Stimulated activated CD8-positive, alpha-beta memory T cell treated with anti-CD3 and anti-CD28 coated beads, Interleukin-12 subunit alpha, Interleukin-12 subunit beta, amount 100 ng/mL, for 24 hours (primary cell): ENCODE measurements around the gene RECQL.

Source experiments
- DNase-seq: peaks from one replicate; pipeline ENCODE4 v3.0.0-alpha.2; 2020; ENCODE audit errors: extremely low read depth

Gene RECQL

GRCh38 chr12:21501258-21502163, at the start of gene RECQL, which contains the start of gene GOLT1B:
Gene RECQL, minus strand, starts transcription at chr12:21501635. Its CDS starts 2,065 bp downstream, at chr12:21499570.
Gene GOLT1B, plus strand, starts transcription at chr12:21501789. Its CDS starts 135 bp downstream, at chr12:21501924.
- peak; percentile 74 for DNase-seq

- no peak for DNase-seq
These were observed 46.0 kb upstream of the RECQL start for GRCh38 chr12:21547437-21547836.

GRCh38 chr12:21546716-21547115, 45.3 kb upstream of the RECQL start:
- DNase-seq = no peak

GRCh38 chr12:21545557-21545956, 44.1 kb upstream of the RECQL start:
- DNase-seq = no peak

GRCh38 chr12:21543151-21543550, 41.7 kb upstream of the RECQL start:
- no peak for DNase-seq

- DNase-seq = no peak
These were observed 41.0 kb upstream of the RECQL start for GRCh38 chr12:21542403-21542802.

GRCh38 chr12:21541773-21542172, 40.3 kb upstream of the RECQL start:
- no peak for DNase-seq

GRCh38 chr12:21539797-21540196, 38.4 kb upstream of the RECQL start:
- DNase-seq = no peak

- DNase-seq = no peak
These were observed 36.7 kb upstream of the RECQL start for GRCh38 chr12:21538061-21538653.

GRCh38 chr12:21529456-21529855, 28.0 kb upstream of the RECQL start:
- no peak for DNase-seq

GRCh38 chr12:21528953-21529352, 27.5 kb upstream of the RECQL start:
- no peak for DNase-seq

- peak; percentile 10 for DNase-seq
These were observed 26.2 kb upstream of the RECQL start for GRCh38 chr12:21527451-21528180.

- no peak for DNase-seq
These were observed 25.4 kb upstream of the RECQL start for GRCh38 chr12:21526721-21527345.

GRCh38 chr12:21526053-21526452, 24.6 kb upstream of the RECQL start, which contains the start of gene SPX:
Gene SPX, plus strand, starts transcription at chr12:21526296. Its CDS starts 177 bp downstream, at chr12:21526473.
- DNase-seq = no peak

- DNase-seq = no peak
These were observed 21.7 kb upstream of the RECQL start for GRCh38 chr12:21523148-21523547.

- DNase-seq = no peak
These were observed 20.1 kb upstream of the RECQL start for GRCh38 chr12:21521541-21521940.

GRCh38 chr12:21518451-21518850, 17.0 kb upstream of the RECQL start:
- DNase-seq = no peak

- no peak for DNase-seq
These were observed 14.8 kb upstream of the RECQL start for GRCh38 chr12:21516281-21516680.

GRCh38 chr12:21509768-21510167, 8.3 kb upstream of the RECQL start:
- DNase-seq = no peak

GRCh38 chr12:21507849-21508248, 6.4 kb upstream of the RECQL start:
- no peak for DNase-seq

GRCh38 chr12:21505888-21506287, 4.5 kb upstream of the RECQL start:
- DNase-seq = no peak

- no peak for DNase-seq
These were observed 1.4 kb upstream of the RECQL start for GRCh38 chr12:21502872-21503271.
